Fibroblast of skin of scalp (primary cell): ENCODE measurements around the gene MBIP.
A peak's percentile ranks its signal among the peaks of the same experiment; 100 is the strongest.

Experiments used
- DNase-seq: peaks from one replicate; pipeline ENCODE4 v3.0.0-alpha.2; 2013

The MBIP gene

DNA sequence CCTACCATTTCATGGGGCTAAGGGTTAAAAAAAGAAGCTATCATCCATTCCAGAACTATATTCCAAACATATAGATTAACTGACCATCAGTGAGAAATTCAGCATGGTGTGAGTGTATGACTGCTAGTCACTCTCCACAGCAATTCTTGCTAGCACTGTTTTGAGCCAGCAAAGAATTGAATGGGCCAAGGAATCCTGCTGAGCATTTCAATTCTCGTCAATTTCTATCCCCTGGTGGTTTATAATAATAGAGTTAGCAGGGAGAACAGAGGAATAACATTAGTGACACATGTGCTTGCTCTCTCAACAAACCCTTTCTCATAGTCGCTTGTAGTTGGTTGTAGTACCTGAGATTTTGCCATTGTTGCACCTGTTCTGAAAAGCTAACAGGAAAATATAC lies 7.2 kb downstream of the MBIP start:
- no peak for DNase-seq

DNA sequence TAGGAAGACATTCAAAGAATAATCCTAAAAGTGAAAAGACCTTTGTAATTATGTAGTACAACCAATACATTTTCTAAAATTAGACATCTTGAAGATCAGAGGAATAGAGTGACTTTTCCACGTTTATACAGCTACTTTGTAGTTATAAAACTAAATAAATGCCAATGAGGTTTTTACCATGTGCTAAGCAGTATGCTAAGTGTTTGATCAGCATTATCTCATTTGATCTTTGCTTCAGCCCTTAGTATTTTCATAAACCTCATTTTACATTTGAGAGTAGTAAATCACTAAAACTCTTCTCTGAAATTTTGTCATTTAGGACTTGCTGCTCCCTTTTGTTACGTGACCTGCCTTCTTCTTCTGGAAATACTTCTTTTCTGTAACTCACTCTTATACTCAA lies 13.6 kb downstream of the MBIP start:
- DNase-seq: no peak

DNA sequence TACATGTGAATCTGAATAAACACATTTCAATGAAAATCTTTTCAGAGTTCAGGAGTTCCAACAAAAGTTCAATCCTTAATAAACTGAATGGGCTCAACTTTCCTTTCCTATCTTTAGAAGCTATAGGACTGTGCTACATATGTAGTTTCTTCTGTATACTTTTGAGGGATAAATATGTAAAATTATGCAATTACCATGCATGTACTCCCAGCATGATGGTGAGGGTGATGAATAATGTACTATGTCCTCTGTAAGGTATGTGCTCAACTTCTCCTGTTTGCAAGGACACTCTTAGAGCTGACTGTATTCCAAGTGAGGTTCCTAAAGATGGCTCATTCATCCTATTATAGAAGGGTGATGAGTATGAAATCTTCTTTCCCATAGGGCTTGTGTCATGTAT lies 15.5 kb downstream of the MBIP start:
- DNase-seq: no peak

DNA sequence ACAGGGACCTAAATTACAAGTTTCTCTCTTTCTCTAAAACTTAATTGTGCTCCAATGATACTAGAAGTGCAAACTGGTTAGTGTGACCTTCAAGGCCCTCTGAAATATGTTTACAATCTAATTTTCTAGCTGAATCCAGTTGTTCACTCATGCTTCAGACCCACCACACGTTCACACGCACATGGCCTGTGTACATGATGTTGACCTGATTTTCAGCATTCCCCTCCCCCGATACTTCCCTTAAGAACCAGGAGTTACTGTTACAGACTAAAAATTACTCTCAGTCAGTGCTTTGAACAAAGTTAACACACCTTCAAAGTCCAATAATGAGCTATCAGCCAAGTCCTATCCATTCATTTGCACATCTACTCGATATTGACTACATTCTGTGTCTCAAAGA lies 16.5 kb downstream of the MBIP start:
- no peak for DNase-seq

DNA sequence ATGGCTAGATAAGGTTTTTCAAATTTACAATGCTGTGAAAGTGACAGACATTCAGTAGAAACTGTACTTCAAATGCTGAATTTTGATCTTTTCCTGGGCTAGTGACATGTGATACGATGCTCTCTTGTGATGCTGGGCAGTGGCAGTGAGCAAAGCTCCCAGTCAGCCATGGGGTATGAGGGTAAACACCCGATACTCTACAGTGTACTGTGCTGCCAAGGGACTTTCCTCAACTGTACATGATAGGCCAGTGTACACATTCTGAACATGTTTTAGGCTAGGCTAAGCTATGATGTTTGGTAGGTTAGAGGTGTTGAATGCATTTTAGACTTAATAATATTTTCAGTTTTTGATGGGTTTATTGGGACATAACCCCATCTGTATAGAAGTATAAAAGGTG lies 17.6 kb downstream of the MBIP start:
- no peak for DNase-seq

DNA sequence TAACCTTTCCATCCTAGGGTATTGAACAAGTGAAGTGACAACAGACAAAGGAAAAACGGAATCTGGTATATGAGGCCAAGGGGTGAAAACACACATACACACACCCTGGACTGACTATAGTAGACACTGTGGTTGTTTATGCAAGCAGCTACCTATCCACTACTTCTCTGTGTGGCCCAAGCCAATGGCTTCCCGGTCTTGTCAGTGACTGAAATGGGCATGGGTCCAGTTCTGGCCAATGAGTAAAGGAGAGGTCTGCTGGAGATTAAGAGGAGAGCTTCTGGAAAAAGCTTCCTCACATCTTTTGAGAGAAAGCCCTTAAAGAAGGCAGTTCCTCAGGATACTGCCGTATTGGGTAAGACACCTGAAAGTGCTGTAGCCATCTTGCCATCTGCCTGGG lies 19.3 kb downstream of the MBIP start:
- no peak for DNase-seq

DNA sequence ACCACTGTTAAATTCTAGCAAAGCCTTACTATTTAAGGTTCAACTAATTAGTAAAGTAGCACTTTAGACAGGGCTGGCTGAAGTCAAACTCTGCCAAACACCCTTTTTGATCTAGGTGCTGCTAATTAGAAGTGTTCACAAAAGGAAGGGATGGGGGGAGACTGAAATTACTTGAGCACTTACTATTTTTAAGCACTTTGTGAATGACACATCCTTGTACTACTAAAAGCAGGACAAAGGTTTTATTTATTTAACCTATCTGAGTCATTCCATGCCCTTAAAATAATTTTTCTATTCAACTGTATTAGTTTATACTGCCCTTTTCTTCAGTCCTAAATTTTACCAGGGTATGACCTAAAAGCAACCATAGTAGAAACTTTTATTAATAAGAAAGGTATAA lies 20.1 kb downstream of the MBIP start:
- DNase-seq: no peak

DNA sequence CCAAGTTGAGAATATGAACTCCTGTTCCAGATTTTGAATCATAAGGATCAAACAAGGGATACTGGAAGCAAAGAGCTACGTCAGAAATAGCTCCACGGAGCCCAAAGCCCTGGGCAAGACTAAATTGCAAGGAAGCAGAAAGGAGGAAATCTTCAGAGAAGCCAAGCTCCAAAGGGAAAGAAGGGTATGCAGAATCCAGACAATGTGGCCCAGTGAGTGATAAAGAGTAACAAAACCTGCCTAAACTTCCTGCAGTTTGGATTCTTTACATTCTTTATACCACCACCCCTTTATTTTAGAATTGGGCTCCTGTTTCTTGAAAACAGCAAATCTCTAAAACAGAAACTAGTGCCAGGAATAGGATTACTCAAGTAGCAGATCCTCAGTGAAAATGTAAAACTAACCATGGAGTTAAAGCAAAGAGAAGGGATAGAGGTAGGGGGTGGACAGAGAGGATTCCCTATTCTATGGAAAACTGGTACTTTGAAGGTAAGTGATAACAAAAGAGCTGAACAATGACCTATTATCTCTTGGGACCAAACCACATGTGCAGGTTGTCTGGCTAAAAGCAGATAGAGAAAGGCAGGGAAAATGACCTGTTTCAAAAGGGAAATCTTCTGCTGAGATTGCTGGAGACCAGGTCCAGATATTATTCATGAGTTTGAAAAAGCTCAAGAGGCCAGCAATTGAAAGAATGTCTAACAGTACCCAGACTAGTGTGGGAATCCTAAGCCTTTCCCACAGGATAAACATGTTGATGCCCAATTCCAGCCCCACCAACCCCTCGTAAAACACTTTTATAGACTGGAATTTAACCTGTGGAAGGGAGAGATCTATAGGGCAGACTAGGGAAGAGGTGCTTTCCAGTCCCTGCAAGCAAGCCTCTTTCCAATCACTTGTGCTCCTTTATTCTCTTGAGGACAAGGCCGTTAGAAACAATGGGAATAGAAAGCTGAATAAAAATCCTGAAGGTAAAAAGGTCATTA lies 24.5 kb downstream of the MBIP start:
- no peak for DNase-seq

DNA sequence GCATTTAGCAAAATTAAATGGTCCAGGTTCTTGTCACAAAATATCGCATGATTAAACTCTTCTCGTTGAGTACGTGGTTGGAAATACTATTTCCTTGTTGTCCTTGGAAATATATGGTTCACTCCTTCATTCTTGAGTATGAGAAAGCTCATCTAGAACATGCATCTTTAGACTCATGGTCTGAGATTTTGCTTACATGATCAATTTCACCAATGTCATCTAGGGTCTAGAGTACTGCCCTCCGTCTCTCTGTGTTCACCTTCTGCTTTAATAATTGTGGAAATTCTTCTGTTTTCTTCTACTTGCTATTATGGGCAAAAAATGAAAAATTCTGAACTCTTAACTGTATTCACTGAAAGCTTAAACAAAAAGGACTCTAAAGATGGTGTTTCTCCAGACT lies 25.9 kb downstream of the MBIP start:
- no peak for DNase-seq

DNA sequence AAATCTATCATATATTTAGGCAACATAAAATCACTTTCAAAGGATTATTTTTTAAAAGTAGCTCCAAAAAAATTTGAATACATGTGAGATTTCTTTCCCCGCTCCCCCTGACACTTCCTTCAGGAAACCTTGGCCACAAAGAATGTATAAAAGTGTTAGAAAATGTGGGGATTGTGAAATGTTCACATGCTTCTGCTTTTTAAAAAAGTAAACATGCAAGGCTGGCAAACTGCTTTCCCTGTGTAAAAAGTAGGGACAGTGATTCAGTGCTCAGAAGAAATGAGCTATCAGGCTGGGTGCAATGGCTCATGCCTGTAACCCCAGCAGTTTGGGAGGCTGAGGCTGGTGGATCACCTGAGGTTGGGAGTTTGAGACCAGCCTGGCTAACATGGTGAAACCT lies 26.6 kb downstream of the MBIP start:
- peak; percentile 39 for DNase-seq

DNA sequence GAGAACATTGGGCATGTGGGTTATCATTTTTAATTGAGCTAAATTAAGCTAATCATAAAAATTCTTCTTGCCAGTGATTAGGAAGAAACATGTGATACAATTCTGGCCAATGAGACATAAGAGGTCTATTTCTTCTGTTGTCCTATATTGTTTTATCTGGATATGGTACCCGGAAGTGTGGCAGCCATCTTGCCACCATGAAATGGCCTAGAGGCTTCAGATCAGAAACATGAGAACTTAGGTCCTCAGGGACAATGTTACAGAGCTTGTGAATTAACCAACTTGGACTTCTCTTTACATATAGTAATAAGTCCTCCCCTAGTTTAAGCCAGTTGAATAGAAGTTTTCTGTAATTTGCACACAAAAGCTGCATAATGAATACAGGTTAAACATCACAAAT lies 30.5 kb downstream of the MBIP start:
- DNase-seq: no peak

DNA sequence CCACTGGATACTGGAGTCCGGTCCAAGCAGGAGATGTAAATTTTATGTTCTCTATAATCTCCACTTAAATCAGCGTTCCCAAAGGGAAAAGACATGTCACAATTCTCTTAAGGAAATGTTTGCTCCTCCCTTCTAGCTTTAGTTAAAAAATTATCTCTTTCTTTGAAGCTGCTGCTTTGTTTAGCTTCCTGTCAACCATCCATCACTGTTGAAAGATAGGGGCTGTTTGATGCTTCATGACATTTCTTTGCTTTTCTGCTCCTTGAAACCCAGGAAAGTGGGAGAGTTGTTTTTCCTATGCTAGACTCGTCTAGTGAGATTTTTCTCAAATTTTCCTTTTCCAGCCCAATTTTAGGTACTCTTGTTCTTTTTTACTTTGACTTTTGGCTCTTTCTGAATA lies 31.9 kb downstream of the MBIP start:
- DNase-seq: no peak

DNA sequence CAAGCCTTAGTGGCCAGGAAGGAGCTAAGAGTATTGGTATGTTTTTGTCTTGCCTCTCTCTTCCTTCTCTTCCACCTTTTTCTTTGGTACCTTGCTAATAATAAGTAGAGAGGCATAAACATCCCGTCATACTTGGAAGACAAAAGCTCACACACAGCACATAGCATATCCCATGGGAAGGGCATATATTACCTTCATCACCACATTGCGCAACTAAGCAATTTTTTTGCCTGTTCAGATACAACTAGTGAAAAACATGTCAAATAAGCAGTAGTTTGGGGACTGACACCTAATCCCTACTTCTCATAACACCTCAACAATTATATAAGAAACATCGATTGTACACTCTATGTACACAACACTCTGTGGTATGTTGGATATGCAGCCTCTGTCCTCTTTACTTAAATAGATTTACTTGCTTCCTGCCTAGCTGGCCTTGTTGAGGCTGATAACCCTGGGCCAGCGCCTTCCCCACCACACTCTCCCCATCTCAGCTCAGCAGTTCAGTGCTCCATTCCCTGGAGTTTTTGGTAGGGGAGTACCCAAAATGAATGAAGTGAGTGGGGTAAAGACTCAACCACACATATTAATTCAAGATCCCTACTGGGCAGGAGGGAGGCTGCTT lies 35.4 kb downstream of the MBIP start:
- DNase-seq: no peak

DNA sequence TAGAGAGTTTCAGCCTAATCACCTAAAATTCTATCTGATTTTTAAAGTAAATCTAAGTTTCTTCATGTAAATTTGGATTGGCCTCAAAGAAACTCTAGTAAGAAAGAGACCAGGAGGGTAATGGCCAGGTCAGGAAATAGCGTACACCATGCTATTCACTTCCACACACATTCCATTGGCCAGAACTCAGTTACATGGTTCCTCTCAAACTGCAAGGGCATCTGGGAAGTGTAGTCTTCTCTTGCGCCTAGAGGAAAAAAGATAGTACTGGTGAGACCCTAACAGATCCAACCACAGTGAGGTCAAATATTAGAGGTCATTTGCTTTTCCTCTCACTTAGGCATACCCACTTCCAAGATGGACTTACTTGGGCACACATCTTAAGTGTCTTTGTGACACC lies 39.1 kb downstream of the MBIP start:
- DNase-seq: peak; percentile 2

DNA sequence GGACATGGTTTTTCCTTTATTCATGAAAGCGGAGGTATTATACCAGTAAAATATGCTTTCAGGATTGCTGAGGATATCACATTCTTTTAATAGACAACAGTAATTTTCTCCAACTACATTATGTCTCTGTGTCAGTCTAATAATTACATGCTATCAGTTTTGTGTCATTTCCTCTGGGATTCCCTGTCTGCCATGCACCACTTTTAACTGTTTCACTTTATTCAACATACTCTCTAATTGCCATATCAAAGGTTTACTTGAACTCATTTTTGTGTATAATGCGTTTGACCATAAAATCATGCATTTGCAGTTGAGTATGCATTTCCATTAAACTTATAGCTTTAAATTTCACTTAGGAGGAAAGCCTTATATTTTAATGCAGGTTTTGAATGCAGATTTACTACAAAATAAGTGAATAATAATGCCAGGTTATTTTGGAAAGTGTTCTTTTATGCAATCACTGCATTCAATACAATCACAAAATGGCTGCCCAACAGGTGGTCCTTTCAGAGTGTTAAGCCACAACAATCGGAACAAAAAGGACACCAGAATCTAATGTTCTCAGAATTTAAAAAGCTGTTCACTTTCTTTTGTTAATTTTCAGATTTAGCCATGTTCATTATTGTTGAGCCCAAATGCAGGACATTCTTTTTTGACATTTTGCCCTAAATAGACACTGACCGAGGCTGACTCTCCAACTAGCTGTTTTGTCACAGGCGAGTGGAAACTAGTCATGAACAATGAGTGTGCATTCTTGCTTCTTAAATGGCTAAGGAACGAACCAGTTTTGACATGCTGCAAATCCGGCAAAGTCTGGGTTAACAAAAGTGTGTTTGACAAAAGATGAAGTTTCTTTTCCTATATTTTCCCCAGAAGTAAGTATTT lies 40.9 kb downstream of the MBIP start:
- no peak for DNase-seq

DNA sequence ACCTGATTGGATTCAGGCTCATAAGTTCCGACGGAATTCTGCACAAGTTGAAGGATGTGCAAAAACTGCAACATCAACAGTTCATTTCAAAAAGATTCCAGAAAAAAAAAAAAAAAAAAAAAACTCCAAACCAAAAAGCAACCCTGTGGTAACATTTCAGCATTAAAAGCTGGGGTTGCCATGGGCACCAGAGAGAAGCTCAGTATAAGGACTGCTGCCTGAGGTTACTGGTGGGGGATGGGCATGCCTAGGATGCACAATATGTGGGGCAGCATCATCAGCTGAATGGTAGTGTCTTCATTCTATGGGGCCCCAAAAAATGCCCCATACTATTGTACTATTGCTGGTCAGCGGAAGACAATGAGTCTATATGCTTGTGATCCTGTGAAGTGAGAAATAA lies 44.7 kb downstream of the MBIP start:
- DNase-seq: no peak

DNA sequence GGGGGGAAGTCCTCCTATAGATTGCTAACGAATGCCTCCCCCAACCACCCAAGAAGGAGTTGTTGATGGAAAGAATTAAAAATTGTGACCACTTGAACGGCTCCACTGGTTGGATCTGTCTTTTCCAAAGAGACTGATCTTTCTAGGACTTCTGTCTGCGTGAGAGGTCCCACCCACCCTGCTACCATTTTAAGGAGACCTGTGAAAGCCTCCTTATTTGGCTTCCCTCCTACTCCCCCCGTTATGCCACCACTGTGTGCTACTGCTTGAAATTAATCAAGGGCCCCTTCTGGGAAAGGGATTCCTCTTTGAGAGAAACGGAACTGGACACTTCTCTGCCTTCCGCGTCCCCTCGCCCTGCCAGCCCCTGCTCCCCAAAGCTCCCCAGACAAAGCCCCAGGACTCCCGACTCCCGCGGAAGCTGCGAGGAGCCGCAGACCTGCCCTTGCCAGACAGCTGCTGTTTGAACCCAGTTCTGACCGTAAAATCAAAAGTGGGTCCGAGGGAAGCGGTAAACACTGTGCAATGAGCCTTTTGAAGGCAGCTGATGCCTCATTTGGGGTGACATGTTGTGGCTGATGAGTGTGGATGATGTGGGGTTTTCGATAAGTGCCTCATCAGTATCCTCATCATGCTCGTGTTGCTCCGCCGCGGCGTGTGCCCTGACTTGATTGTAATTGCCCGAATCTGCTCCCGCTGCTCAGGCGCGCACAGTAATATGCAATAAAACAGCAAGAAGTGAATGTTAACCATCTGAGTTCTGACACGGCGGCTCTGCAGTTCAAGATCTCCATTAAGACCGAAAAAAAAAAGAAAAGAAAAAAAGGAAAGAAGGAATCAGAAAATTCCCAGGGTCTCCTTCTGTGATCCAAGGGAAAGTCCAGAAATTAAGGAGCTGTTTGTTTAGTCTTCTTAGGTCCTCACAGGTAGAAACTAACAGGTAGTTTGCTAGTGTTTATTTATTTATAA lies 48.2 kb downstream of the MBIP start:
- DNase-seq: peak; percentile 5

DNA sequence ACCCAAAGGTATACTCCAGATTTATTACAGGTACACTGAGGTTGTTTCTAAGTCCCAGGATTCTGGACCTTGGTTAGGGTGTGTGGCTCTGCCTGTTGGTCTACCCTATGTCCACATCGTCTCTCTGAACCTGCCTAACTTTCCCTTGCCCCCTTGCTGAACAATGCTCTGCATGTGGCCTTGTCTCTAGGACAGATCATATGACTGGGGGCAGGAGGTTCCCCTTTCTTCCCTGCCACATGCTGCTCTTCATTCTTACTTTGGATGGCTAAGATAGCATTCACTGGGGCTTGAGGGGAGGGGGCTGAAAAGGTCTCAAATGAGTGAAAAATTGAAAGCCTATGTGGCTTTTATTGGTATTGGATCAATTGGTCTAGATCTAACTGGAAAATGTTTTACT lies 49.2 kb downstream of the MBIP start:
- no peak for DNase-seq

DNA sequence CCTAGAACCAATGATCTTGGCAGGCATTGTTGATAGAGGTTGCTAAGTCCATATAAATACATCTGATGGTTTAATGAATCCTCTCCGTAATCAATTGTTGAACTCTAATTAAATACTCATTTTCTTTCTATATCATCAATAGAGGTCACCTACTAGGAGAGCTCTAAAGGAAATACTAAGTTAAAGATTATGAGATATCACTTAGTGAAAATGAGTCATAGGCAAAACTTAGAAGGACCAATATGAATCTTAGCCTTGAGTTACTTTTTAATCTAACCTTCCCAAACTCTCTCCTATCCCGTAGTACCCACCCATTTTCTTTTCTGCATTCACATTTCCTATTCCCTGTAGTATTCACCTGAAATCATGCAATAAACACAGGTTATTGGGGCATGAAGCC lies 50.2 kb downstream of the MBIP start:
- DNase-seq: no peak

DNA sequence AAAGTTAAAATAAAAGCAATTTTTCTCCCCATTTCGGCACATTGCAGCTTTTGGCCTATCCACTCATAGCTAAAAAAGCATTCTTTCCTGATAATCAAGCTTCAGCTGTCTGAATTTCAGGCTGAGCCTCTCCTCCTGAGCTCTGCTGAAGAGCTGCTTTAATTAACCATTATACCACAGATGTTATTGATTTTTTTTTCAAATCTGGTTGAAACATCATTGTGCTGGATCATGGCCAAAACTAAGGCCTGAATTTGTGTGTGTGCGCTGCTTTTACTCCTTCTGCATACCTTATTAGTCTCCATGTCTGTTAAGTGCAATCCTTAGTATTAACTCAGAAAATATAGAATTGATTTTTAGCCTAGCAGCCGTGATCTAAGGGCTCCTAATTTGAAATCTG lies 52.3 kb downstream of the MBIP start:
- DNase-seq: no peak

DNA sequence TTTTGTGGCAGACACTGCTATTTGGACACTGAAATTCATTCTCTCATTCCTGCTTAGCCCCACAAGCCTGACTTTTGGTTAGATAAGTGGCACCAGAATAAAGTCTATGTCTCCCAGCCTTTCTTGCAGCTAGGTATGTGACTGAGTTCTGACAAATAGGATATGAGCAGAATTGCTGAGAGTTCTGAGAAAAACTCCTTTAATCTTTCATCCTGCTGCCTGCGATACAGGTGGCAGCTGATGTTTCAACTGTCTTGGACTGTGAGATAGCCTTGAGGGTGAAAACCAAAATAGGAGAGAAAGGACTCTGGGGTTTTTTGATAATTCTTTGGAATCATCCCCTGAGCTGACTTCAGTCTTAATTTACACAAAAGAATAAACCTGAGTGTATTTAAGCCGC lies 55.8 kb downstream of the MBIP start:
- DNase-seq: no peak

DNA sequence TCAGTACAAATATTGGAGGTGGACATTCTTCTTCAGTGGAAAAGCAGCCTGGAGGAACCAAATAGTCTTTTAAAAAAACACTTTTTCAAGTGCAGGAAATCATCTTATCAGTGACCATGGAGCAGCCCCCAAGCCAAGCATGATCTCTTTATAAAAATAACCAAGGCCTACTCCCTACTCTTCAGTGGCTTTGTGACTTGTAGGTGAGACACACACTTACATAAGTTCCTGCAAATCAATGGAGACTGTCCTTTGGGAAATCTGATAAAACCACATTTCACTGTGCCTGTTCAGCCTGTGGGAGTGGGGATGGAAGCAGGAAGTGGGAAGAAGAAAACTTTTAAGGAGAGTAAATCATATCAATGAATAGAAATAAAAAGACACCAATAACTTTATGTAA lies 56.3 kb downstream of the MBIP start:
- no peak for DNase-seq
